ENCODE data around the gene TTLL10. TPM values are rescaled to one million over a fixed set of nuclear protein-coding genes. Genes with fewer than 3 reads are reported as not detected.
"Not testable (repeated sequence)": the region's sequence is repeated elsewhere in the genome, so short reads cannot be mapped to it uniquely, and the experiment has no call there.

Gene TTLL10
- total RNA-seq, 4 donors from 2014 or later: 0.17 TPM; not detected in 3

DNA sequence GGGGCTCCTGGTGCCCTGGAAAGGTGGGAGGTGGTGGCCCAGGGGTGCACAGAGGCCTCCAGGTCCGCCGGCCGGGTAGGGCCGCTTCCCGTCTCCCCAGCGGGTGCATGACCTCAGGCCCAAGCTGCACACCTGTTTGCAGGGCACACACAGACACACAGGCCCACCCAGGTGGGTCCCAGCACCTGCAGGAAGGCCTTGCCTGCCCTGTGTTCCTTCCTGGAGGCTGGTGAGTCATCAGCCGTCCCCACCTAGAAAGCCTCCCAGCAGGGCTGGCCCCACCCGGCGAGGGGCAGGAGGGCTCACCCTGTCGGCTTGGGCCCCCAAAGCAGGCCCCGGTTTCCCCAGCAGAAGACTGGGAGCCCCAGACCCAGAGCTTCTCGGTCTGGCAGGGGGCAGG lies 23.6 kb upstream of the TTLL10 start:
- Histone ChIP-seq H3K27me3 (peaks cover 0 to 23% (median 0%) of the 10 kb centered on the region in 4 donors), H3K4me1 (no peaks in the 10 kb centered on the region), H3K27ac (replicated peaks in 1 of 4) (no peak overlapping the region), H3K9me3 (no peaks in the 10 kb centered on the region), H3K36me3 (no peaks in the 10 kb centered on the region), H3K4me3 (no peak overlapping the region)
- no peak for DNase-seq (ENCODE audit: extremely low spot score)
- TF ChIP-seq EP300 (IDR thresholded peaks at IDR 0.05): no peak
- TF ChIP-seq POLR2AphosphoS5 (IDR thresholded peaks at IDR 0.05): no peak
- TF ChIP-seq POLR2A (IDR thresholded peaks at IDR 0.05; ENCODE audit: low read depth): no peak
- no peak for TF ChIP-seq CTCF (IDR thresholded peaks at IDR 0.05)
- intact Hi-C loops (cut with DNase I): no loop called here
- WGBS: 76% methylated on average over 9 of the region's 12 CpGs

DNA sequence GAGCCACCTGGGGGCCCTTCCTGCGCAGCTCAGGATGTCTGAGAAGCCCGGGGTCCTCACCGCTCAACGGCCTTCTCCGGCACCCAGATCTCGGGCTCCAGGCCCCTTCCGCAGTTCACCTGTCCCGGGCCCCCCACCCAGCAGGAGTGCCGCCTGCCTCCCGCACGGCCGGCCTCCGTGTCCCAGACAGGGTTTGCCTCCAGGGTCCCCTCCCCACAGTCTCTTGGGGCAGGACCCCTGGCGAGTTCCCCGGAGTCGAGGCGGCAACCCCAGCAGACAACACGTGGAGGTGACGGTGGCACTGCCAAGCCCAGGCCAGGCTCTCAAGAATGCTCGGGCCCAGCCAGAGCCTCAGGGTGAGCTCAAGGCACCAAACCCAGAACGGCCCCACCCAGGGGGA lies 22.4 kb upstream of the TTLL10 start:
- 89% methylated on average over 12 of the region's 21 CpGs for WGBS
- TF ChIP-seq CTCF (IDR thresholded peaks at IDR 0.05) (no peak), POLR2AphosphoS5 (IDR thresholded peaks at IDR 0.05) (no peak), POLR2A (IDR thresholded peaks at IDR 0.05; ENCODE audit: low read depth) (no peak)

DNA sequence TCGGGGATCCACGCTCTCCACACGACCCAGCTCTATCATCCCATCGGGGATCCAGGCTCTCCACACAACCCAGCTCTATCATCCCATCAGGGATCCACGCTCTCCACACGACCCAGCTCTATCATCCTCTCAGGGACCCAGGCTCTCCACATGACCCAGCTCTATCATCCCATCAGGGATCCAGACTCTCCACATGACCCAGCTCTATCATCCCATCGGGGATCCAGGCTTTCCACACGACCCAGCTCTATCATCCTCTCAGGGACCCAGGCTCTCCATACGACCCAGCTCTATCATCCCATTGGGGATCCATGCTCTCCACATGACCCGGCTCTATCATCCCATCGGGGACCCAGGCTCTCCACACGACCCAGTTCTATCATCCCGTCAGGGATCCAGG lies 21.2 kb upstream of the TTLL10 start:
- H3K4me3 ChIP-seq; H3K36me3 ChIP-seq; H3K9me3 ChIP-seq; intact Hi-C loops (cut with DNase I); H3K27me3 ChIP-seq; H3K4me1 ChIP-seq; DNase-seq (ENCODE audit: extremely low spot score); H3K27ac ChIP-seq (replicated peaks in 1 of 4): not testable (repeated sequence)
- whole genome bisulfite sequencing: 84% methylated on average over 13 of the region's 13 CpGs

More for the DNA sequence above, 22.4 kb upstream of the TTLL10 start:
- no peak overlapping the region for H3K27ac ChIP-seq (replicated peaks in 1 of 4)
- intact Hi-C loops (cut with DNase I): no loop called here
- no peaks in the 10 kb centered on the region for H3K36me3 ChIP-seq
- H3K4me1 ChIP-seq: no peaks in the 10 kb centered on the region
- DNase-seq (ENCODE audit: extremely low spot score): no peak
- peaks cover 0 to 11% (median 0%) of the 10 kb centered on the region in 4 donors for H3K27me3 ChIP-seq
- no peak overlapping the region for H3K4me3 ChIP-seq
- H3K9me3 ChIP-seq: no peaks in the 10 kb centered on the region

DNA sequence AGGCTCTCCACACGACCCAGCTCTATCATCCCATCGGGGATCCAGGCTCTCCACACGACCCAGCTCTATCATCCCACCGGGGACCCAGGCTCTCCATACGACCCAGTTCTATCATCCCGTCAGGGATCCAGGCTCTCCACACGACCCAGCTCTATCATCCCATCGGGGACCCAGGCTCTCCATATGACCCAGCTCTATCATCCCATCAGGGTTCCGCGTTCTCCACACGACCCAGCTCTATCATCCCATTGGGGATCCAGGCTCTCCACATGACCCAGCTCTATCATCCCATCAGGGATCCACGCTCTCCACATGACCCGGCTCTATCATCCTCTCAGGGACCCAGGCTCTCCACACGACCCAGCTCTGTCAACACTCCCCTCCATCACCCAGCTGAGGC lies 20.5 kb upstream of the TTLL10 start:
- peaks cover 3 to 11% (median 7%) of the 10 kb centered on the region in 4 donors for H3K4me1 ChIP-seq
- H3K36me3 ChIP-seq; H3K4me3 ChIP-seq; H3K27me3 ChIP-seq; DNase-seq (ENCODE audit: extremely low spot score); intact Hi-C loops (cut with DNase I); H3K9me3 ChIP-seq; H3K27ac ChIP-seq (replicated peaks in 1 of 4): not testable (repeated sequence)
- WGBS: 86% methylated on average over 14 of the region's 14 CpGs

DNA sequence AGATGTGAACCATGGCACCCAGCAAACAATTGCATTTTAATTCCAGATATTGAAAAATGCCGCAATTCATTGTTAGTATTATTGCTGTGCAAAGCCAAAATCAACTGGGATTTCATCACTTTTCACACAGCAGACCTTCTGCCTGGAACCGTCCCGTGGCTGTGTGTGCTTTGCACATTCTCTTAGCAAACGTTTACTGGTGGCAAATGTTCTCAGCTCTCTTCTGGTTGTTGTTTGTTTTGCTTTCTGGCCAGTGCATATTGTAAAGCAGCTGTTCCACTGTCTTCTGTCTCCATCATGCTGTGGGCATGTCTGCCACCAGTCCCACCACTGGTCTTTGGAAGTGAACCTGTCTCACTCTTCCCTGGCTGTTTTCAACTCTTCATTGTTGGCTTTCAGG lies 19.8 kb upstream of the TTLL10 start:
- WGBS: 53% methylated on average over 4 of the region's 4 CpGs
- intact Hi-C loops (cut with DNase I): no loop called here
- Histone ChIP-seq H3K4me1 (peaks cover 9 to 17% (median 13%) of the 10 kb centered on the region in 4 donors), H3K4me3 (no peak overlapping the region), H3K9me3 (no peaks in the 10 kb centered on the region), H3K27ac (replicated peaks in 1 of 4) (no peak overlapping the region), H3K36me3 (no peaks in the 10 kb centered on the region), H3K27me3 (no peaks in the 10 kb centered on the region)
- TF ChIP-seq POLR2A (IDR thresholded peaks at IDR 0.05; ENCODE audit: low read depth) (no peak), EP300 (IDR thresholded peaks at IDR 0.05) (no peak), POLR2AphosphoS5 (IDR thresholded peaks at IDR 0.05) (no peak), CTCF (IDR thresholded peaks at IDR 0.05) (no peak)
- no peak for DNase-seq (ENCODE audit: extremely low spot score)

GRCh38 chr1:1155258-1155657 lies 18.4 kb upstream of the TTLL10 start:
- no peak for DNase-seq (ENCODE audit: extremely low spot score)
- no peaks in the 10 kb centered on the region for H3K27me3 ChIP-seq
- intact Hi-C loops (cut with DNase I): no loop called here
- WGBS: 76% methylated on average over 10 of the region's 10 CpGs
- H3K27ac ChIP-seq (replicated peaks in 1 of 4): no peak overlapping the region
- H3K4me3 ChIP-seq: no peak overlapping the region
- no peak for TF ChIP-seq POLR2AphosphoS5 (IDR thresholded peaks at IDR 0.05)
- no peak for TF ChIP-seq CTCF (IDR thresholded peaks at IDR 0.05)
- TF ChIP-seq POLR2A (IDR thresholded peaks at IDR 0.05; ENCODE audit: low read depth): no peak
- no peak for TF ChIP-seq EP300 (IDR thresholded peaks at IDR 0.05)
- peaks cover 11 to 17% (median 15%) of the 10 kb centered on the region in 4 donors for H3K4me1 ChIP-seq
- H3K9me3 ChIP-seq: no peaks in the 10 kb centered on the region
- H3K36me3 ChIP-seq: no peaks in the 10 kb centered on the region
